Measurements from ENCODE around the gene DLX5.

DLX5 gene

GRCh38 chr7:97012365-97013133 is 12.1 kb downstream of the DLX5 start:
- TF ChIP-seq CTCF (IDR thresholded peaks at IDR 0.05): no peak
- no peak for TF ChIP-seq ZFX (IDR thresholded peaks at IDR 0.05; ENCODE audit: borderline replicate concordance)
- H3K27ac ChIP-seq: no peak overlapping the region

GRCh38 chr7:97011536-97012364 is 12.9 kb downstream of the DLX5 start:
- H3K27ac ChIP-seq: no peak overlapping the region
- no peak for TF ChIP-seq CTCF (IDR thresholded peaks at IDR 0.05)
- TF ChIP-seq ZFX (IDR thresholded peaks at IDR 0.05; ENCODE audit: borderline replicate concordance): no peak

GRCh38 chr7:97011104-97011503 is 13.5 kb downstream of the DLX5 start:
- no peak overlapping the region for H3K27ac ChIP-seq
- TF ChIP-seq CTCF (IDR thresholded peaks at IDR 0.05) (no peak), ZFX (IDR thresholded peaks at IDR 0.05; ENCODE audit: borderline replicate concordance) (no peak)

GRCh38 chr7:97009753-97010732 is 14.6 kb downstream of the DLX5 start:
- TF ChIP-seq CTCF (IDR thresholded peaks at IDR 0.05): no peak
- no peak for TF ChIP-seq ZFX (IDR thresholded peaks at IDR 0.05; ENCODE audit: borderline replicate concordance)
- H3K27ac ChIP-seq: no peak overlapping the region

- TF ChIP-seq ZFX (IDR thresholded peaks at IDR 0.05; ENCODE audit: borderline replicate concordance) (no peak), CTCF (IDR thresholded peaks at IDR 0.05) (no peak)
- no peak overlapping the region for H3K27ac ChIP-seq
Measured at GRCh38 chr7:97008275-97008917, 16.2 kb downstream of the DLX5 start.

- no peak overlapping the region for H3K27ac ChIP-seq
- TF ChIP-seq CTCF (IDR thresholded peaks at IDR 0.05) (no peak), ZFX (IDR thresholded peaks at IDR 0.05; ENCODE audit: borderline replicate concordance) (no peak)
Measured at GRCh38 chr7:97007583-97007861, 17.1 kb downstream of the DLX5 start.

Data from 22Rv1 (cell line).